HG02588 (cell line): ENCODE measurements around the gene NSUN6.

Experiments
- ATAC-seq: cut with Tn5 transposase; IDR thresholded peaks from one replicate; pipeline ENCODE4 v1.9.1; 2021; ENCODE audit warnings: mild to moderate bottlenecking, moderate library complexity; ENCODE audit not compliant: unreplicated experiment

Gene NSUN6

DNA sequence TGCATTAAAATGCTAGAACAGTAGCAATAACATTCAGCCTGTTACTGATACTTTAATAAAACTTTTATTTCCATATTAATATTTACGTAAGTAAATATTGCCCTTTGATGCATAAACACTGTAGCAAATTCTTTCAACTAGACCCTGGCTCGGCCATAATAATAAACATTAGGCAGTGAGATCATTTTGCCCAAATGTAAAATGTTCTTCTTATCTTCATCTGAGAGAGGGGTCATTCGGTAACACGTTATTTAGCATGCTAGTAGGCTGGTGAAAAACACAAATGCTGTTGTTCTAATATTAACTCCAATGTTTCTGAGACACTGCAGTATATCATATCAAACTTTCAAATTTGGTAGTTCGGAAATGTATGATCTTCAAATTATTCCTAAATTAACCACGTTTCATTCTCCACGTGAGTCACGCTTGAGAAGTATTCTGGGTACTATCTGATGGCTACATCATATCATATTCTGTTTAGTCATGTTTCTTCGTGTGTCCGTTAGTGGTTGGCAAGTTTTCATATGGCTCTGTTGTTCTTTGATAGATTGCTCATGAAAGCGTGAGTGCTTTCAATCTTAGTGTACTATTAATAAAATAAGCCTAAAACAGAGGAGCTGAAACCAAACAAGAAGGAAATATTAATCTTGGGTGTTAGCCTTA, 145.8 kb downstream of the NSUN6 start:
- ATAC-seq: no peak

DNA sequence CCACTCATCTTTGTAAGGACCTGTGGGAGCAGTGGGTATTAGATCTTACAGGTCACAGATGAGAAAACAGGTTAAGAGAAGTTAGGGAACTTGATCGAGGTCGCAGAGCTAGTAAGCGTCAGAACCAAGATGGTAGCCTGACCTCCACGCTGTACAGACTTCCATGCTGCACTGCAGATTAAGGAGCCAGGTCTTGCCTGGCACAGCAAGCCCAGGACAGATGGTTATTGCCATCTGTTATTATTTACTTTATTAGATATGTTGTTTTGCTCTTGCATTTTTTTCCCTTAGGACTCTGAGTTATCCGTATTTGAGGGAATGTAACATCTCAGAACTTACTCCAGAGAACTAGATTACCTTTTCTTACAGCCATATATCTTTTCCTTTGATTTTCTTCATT, 147.2 kb downstream of the NSUN6 start:
- ATAC-seq: no peak

DNA sequence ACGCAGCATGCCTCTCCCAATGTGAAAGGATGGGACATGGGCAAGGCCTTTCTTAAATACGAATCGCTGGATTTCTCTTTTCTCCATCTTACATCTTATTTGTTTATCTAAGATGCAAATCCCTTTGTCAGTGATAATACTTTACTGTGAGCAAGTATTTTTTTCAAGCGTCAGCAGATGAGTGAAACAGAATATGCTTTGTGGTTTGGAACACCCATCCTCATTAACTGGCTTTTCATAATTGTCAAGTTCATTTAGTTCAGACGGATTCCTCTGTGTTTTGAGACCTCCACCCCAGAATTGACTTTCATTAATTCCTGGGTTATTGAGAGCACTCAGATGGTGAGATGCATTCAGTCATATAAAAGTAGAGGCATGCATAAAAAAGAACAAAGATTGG, 149.8 kb downstream of the NSUN6 start:
- no peak for ATAC-seq

DNA sequence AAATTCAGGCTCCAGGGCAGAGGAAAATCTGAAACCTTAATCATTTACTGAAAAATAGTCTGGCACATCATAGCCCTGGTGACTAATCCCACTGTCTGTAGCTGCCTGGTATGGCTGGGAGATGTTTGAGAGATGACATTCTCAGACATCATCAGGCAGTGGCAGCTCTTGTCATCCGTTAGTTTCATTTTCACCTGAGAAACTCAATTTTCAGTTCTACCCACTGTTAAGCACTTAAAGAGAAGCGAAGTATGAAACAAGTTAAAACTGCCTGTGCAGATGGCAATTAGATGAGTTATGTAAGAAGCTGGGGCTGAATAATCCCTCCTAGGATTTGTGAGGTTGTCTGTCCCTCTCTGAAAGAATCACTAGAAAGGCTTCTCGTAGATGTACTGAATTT, 150.2 kb downstream of the NSUN6 start:
- ATAC-seq: peak; percentile 93

DNA sequence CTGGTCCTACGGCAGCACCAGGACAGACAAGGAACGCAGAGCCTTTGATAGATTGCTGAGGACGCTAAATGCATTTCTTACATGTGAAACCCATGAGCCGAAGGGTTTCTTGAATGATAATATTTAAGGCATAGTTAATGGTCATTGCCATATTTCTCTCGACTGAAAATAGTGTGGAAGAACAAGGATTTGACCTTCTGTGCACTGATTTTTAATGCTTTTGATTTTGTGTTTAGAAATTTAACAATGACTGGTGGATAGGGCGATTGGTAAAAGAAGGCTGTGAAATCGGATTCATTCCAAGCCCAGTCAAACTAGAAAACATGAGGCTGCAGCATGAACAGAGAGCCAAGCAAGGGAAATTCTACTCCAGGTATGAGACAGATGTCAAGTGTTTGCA, 150.8 kb downstream of the NSUN6 start:
- no peak for ATAC-seq

DNA sequence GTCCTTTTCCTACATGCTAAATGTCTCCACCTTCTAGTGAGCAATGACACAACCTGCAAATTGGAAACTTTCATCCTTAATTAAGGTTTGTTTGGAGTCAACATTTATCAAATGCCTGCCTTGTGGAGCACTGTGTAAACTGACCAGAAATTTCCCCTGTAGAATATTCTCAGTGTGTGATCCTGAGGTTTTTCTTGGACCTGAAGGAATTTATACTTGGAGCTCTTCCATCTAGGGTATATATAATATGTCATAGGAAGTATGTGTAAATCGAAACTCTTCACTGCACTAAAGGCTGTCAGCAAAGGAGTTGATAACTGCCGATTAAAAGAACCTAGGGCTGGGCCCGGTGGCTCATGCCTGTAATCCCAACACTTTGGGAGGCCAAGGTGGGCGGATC, 152.4 kb downstream of the NSUN6 start:
- ATAC-seq: no peak

DNA sequence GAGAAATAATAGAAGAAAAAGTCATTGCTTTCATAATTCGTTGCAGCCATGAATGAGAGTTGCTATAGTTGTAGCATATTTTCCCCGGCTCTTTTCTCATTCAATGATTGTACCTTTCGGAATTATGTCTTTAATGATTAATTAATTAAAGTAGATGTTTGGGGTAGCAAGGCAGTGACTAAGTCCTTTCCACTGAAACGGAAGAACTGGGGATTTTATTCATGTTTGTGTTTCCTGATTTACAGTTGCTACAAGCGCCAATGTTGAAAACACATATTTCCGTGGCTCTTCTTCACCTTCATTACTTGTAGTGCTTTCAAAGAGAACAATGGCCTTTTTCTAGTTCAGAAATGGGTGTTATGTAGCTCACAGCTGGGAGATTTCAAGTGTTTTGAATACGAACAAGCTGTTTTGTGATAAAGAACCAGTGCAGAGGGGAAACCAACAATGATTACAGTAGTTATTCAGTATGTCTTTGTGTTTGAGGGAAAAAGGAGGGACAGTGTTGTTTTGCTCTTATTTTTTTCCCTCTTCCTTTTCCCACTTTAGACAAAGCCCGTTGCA, 153.5 kb downstream of the NSUN6 start:
- no peak for ATAC-seq
